CMK (cell line): ENCODE measurements around the gene ENTREP3.
"Not testable (repeated sequence)": the region's sequence is repeated elsewhere in the genome, so short reads cannot be mapped to it uniquely, and the experiment has no call there.

Experiments used
- DNase-seq: peaks from one replicate; pipeline ENCODE4 v3.0.0-alpha.2; 2010; ENCODE audit warnings: low read depth

ENTREP3 gene

GRCh38 chr1:155255243-155256007 is at the start of gene ENTREP3:
ENTREP3 (minus strand) TSS chr1:155255483; CDS start chr1:155254877, 606 bp downstream.
- peak; percentile 70 for DNase-seq

- no peak for DNase-seq
Measured at GRCh38 chr1:155304558-155305063, 49.3 kb upstream of the ENTREP3 start.

- no peak for DNase-seq
Measured at GRCh38 chr1:155301342-155301841, 46.1 kb upstream of the ENTREP3 start, which contains the start of gene PKLR. PKLR (minus strand) TSS chr1:155301438; CDS start chr1:155301395, 43 bp downstream.

- no peak for DNase-seq
Measured at GRCh38 chr1:155300553-155301329, 45.5 kb upstream of the ENTREP3 start.

GRCh38 chr1:155300024-155300423 is 44.7 kb upstream of the ENTREP3 start:
- DNase-seq, result no peak

GRCh38 chr1:155297384-155297783 is 42.1 kb upstream of the ENTREP3 start:
- DNase-seq, result no peak

GRCh38 chr1:155296661-155297060 is 41.4 kb upstream of the ENTREP3 start:
- DNase-seq, result no peak

GRCh38 chr1:155295942-155296267 is 40.6 kb upstream of the ENTREP3 start:
- no peak for DNase-seq

- DNase-seq, result no peak
Measured at GRCh38 chr1:155295183-155295941, 40.1 kb upstream of the ENTREP3 start.

- DNase-seq, result no peak
Measured at GRCh38 chr1:155294520-155295182, 39.4 kb upstream of the ENTREP3 start.

- DNase-seq, result no peak
Measured at GRCh38 chr1:155293086-155293749, 37.9 kb upstream of the ENTREP3 start.

- not testable (repeated sequence) for DNase-seq
Measured at GRCh38 chr1:155291006-155291405, 35.7 kb upstream of the ENTREP3 start.

- no peak for DNase-seq
Measured at GRCh38 chr1:155287987-155288543, 32.8 kb upstream of the ENTREP3 start.

- no peak for DNase-seq
Measured at GRCh38 chr1:155286544-155286943, 31.3 kb upstream of the ENTREP3 start.

- DNase-seq, result no peak
Measured at GRCh38 chr1:155285631-155286044, 30.4 kb upstream of the ENTREP3 start.

- DNase-seq, result no peak
Measured at GRCh38 chr1:155285063-155285462, 29.8 kb upstream of the ENTREP3 start.

- no peak for DNase-seq
Measured at GRCh38 chr1:155284476-155284875, 29.2 kb upstream of the ENTREP3 start.

- DNase-seq, result no peak
Measured at GRCh38 chr1:155282488-155283091, 27.3 kb upstream of the ENTREP3 start.

- DNase-seq, result no peak
Measured at GRCh38 chr1:155279268-155279667, 24.0 kb upstream of the ENTREP3 start.

GRCh38 chr1:155278689-155279160 is 23.4 kb upstream of the ENTREP3 start:
- DNase-seq, result no peak
